ENCODE results near the gene APOC1.

APOC1 gene

DNA sequence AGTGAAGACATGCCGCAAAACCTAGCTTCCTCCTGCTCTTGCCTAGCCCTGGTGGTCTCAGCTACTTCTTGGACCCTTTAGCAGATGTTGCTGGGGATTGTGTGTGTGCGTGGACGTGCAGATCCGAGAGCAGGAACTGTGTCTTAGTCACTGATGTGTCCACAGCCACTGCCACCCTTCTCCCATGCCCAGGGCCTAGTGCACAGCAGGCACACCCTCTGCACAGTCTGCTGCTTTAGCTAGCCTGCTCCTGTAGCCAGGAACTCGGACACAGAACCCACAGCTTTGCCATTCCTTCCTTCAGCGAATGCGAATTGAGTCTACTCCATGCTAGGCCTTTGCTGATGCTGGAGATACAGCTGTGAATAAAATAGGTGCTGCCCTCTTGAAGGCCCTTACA lies 43.1 kb downstream of the APOC1 start:
- no peak for DNase-seq

DNA sequence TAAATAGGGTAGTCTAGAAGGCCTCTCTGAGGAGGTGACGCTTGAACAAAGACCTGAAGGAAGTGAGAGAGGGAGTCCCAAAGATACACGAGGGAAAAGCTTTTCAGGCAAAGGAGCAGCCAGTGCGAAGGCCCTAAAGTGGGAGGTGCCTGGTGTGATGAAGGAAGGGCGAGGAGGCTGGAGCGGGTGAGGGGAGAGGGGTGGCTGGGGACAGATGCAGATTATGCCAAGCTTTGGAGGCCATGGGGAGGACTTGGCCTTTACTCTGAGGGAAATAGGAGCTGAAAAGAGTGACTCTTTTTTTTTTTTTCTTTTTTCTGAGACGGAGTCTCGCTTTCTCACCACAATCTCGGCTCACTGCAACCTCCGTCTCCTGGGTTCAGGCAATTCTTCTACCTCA lies 43.7 kb downstream of the APOC1 start:
- no peak for DNase-seq

DNA sequence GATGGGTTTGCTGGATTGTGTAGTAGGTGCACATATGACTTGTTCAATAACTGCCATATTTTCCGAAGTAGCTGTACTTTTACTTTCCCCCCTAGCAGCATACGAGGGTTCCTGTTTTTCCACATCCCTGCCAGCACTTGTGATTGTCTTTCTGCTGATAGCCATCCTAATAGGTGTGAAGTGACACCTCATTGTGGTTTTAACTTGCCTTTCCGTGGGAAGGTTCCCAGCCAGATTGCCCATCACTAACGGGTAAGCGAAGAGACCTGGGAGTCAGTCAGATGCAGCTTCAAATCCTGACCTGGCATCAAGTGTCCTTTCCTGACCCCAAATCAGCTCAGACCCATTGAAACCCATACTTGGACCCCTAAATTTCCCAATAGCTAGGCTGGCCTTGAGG lies 45.3 kb downstream of the APOC1 start:
- no peak for DNase-seq

DNA sequence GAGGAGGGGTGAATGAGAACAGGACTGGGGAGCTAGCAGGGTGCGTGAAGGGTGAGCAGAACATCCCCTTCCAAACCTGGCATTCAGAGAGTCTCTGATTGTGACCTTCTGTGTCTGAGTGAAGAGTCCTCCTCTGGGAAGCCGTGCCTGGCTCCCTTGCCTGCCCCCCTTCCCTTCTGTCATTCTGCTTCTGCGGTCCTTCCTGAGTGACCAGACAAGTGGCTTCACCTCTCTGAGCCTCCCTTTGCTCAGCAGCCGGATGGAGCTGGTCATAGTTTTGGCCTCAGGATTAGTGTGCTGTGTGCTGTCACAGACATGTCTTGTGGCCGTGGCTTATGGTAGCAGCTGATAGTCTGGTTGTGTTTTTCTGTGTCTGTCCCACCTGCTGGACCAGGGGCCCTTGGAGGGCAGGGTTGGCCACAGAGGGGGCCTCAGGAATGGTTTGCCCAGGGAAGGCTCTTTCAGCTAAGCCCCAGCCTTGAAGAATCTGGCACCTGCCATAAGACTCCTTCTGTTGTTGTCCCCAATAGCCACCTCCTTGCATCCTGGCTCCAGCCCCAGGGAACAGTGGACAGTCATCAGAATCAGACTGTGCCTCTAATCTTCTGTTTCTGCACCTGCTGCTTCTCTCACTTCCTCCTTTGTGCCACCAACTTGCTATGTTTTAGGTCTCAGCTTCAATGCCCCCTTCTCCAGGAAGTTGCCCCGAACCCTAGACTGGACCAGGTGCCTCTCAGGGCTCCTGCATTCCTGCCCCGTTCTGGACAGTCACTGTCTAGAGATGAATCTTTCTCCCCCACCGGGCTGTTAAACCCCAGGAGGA lies 46.7 kb downstream of the APOC1 start:
- no peak for DNase-seq

DNA sequence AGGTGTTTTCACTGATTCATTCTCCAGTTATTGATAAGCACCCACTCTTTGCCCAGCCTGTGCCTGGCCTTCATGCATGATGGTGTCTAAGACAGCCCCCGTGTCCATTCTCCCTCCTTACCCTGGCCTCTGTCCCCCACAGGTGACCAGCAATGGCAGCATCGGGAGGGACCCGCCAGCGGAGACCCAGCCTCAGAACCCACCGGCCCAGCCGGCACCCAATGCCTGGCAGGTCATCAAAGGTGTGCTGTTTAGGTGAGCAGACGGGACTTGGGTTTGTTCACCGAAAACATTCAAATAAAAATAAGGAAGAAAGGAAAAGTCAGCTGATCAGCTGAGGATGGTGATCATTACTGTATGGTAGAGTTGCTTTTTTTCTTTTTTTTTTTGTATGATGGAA lies 47.4 kb downstream of the APOC1 start:
- DNase-seq: no peak

DNA sequence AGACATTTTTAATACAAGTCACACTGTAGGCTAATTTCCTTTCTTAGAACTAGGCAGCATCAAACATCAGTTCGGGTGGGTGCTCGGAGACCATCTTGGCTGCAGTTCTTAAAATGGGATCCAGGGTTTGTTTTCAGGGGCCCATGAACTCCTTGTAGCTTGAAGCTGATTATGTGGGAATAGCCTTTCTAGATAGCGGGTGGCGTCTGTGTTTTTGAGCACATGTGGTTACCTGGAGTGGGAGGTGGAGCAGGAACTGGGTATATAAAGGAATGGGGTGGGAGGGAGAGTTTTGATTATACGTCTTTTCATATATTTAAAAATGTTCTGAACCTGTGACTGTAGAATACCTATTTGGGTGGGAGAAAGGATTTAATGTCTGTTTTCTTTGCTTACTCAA lies 53.7 kb downstream of the APOC1 start:
- no peak for DNase-seq

DNA sequence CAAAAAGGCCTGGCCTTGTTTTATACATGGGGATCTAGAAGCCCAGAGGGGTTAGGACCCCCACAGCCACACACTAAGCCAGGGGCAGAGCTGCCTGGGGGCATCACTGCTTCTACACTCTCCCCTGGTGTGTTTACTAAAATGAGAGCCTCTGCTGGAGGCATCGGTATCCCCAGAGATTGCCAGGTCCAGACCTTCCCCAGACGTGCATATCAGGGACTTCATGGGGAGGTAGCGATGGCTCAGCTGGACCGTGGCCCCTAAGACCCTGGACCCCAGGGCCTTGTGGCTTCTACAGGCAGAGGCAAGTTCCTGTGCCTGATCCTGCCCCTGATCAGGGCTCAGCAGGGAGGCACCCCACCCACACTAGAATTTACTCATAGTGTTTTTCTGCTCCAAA lies 54.3 kb downstream of the APOC1 start:
- DNase-seq: no peak

Measured in activated CD4-positive, alpha-beta T cell treated with anti-CD3 and anti-CD28 coated beads, Interleukin-10, Interleukin-2, amounts not matched to agents 100 ng/mL and 50 ng/mL, durations not matched to agents 16 hours and 8 hours (primary cell).